ENCODE data around the gene TMEM52. TPM values are rescaled to one million over a fixed set of nuclear protein-coding genes. Genes with fewer than 3 reads are reported as not detected.
A peak's percentile ranks its signal among the peaks of the same experiment; 100 is the strongest.

Gene TMEM52
- total and polyA plus RNA-seq, 9 of the 15 experiments (the other 6 are each of a cell fraction or from before 2014, with no cell fraction given): 0.37 to 22.5 (median 6.8) TPM

- TF ChIP-seq RREB1 (CRISPR knock-in tag; IDR thresholded peaks at IDR 0.05) (0 out of 2 replicates have a peak, but pooled peaks have one; percentile 11), CEBPB (tag; IDR thresholded peaks at IDR 0.05) (peak; percentile 55; the same call in 1 of the 2 replicates), ZNF174 (CRISPR knock-in tag; IDR thresholded peaks at IDR 0.05) (no peak), E2F3 (CRISPR knock-in tag; IDR thresholded peaks at IDR 0.05) (peak; percentile 79), MXI1 (IDR thresholded peaks at IDR 0.05; ENCODE audit: low read depth, low read length) (no peak), ZNF76 (CRISPR knock-in tag; IDR thresholded peaks at IDR 0.05; ENCODE audit: borderline replicate concordance) (peak; percentile 78; the same call in 1 of the 2 replicates), RBFOX2 (IDR thresholded peaks at IDR 0.05; ENCODE audit: low read depth, low read length) (peak; percentile 79), NELFE (IDR thresholded peaks at IDR 0.05; ENCODE audit: insufficient read depth, insufficient read length) (no peak), TEAD4 (IDR thresholded peaks at IDR 0.05; ENCODE audit: low read length) (no peak), TEAD4 (CRISPR knock-in tag; IDR thresholded peaks at IDR 0.05; ENCODE audit: borderline replicate concordance) (no peak)
- TF ChIP-seq, protein P1, sequence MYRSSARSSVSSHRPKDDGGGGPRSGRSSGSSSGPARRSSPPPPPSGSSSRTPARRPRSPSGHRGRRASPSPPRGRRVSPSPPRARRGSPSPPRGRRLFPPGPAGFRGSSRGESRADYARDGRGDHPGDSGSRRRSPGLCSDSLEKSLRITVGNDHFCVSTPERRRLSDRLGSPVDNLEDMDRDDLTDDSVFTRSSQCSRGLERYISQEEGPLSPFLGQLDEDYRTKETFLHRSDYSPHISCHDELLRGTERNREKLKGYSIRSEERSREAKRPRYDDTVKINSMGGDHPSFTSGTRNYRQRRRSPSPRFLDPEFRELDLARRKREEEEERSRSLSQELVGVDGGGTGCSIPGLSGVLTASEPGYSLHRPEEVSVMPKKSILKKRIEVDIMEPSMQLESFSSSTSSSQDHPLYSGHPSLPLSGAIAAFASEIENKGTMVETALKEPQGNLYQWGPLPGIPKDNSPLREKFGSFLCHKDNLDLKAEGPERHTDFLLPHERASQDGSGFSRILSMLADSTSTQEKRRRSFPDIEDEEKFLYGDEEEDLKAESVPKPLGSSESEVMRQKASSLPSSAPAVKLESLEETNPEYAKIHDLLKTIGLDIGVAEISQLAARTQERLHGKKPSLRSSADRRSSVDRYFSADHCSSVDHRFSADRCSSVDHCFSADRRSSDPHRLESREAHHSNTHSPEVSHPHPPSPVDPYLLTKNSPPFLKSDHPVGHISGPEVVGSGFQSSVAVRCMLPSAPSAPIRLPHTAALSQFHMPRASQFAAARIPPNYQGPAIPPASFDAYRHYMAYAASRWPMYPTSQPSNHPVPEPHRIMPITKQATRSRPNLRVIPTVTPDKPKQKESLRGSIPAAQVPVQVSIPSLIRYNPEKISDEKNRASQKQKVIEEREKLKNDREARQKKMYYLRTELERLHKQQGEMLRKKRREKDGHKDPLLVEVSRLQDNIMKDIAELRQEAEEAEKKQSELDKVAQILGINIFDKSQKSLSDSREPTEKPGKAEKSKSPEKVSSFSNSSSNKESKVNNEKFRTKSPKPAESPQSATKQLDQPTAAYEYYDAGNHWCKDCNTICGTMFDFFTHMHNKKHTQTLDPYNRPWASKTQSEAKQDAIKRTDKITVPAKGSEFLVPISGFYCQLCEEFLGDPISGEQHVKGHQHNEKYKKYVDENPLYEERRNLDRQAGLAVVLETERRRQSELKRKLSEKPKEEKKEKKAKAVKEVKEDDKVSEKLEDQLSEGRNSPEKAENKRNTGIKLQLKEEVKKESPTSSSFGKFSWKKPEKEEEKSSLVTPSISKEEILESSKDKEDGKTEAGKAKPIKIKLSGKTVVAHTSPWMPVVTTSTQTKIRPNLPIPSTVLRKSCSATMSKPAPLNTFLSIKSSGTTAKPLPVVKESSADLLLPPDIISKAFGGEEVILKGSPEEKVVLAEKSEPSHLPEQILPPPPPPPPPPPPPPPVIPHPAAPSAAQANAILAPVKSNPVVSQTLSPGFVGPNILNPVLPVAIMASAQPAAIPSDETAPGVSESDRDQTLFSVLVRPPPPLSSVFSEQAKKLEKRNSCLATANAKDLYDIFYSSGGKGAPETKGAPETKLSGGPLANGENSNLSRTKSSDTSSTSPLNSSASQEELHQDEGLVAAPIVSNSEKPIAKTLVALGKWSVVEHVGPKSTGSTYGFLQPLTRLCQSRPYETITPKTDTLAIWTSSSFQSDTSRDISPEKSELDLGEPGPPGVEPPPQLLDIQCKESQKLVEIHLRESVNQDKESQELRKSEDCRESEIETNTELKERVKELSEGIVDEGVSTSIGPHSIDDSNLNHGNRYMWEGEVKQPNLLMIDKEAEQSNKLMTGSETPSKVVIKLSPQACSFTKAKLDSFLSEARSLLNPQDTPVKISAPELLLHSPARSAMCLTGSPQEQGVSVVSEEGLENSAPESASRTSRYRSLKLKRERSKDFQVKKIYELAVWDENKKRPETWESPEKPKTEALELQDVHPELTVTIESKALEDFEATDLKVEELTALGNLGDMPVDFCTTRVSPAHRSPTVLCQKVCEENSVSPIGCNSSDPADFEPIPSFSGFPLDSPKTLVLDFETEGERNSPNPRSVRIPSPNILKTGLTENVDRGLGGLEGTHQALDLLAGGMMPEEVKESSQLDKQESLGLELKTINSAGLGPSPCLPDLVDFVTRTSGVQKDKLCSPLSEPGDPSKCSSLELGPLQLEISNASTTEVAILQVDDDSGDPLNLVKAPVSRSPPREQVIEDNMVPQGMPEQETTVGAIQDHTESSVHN (IDR thresholded peaks at IDR 0.05; ENCODE audit: borderline replicate concordance in 1 of 2, low read depth in 1 of 2): no peak
Measured at GRCh38 chr1:1890506-1891348, 28.4 kb downstream of the TMEM52 start, which contains the start of gene GNB1 (continued).

Measured in K562 (cell line).